Endothelial cell of umbilical vein (primary cell): ENCODE data around the gene CERCAM. TPM values are rescaled to one million over a fixed set of nuclear protein-coding genes. Genes with fewer than 3 reads are reported as not detected.

Source experiments
- BruUV-seq: library from RNA; stranded (reverse); fragments of 400-500 nt; replicated peaks from 2 replicates; lab custom pipeline; 2021; lab: Mats Ljungman, UMichigan
- CTCF ChIA-PET: fragments of 300-600, 350-600 bp; sonication (Branson Sonifier 250); formaldehyde crosslinking; loops from one replicate; lab custom pipeline; 2021; ENCODE audit warnings: antibody characterized with exemption, inconsistent platforms; lab: Charles Lee
- POLR2A ChIA-PET: fragments of 300-600, 350-600 bp; sonication (Branson Sonifier 250); formaldehyde crosslinking; loops from one replicate; lab custom pipeline; 2021; ENCODE audit warnings: antibody characterized with exemption, inconsistent platforms; lab: Charles Lee
- DNase-seq: peaks from one replicate; pipeline ENCODE4 v3.0.0-alpha.2; 2011; ENCODE audit warnings: low read depth, low spot score
- FAIRE-seq: peaks from 2 replicates; lab custom pipeline; 2011; peaks lifted over from hg19 to GRCh38; lab: Jason Lieb, UNC
- H2AFZ ChIP-seq: 2 replicates; pipeline ENCODE4 v1.6.0; 2012; ENCODE audit warnings: low read depth, low read length, control low read depth, inconsistent platforms
- H3K27ac ChIP-seq: 2 replicates; pipeline ENCODE4 v1.5.1; 2011; ENCODE audit warnings: low read depth, mild to moderate bottlenecking, control low read depth, low read length, moderate library complexity; ENCODE audit not compliant: insufficient read depth
- H3K27me3 ChIP-seq, 2 experiments: 2 replicates each; pipeline versions ENCODE4 v1.6.0 to v1.6.1; 2011; ENCODE audit warnings: low read length in 2 of 2, mixed read lengths in 1 of 2; ENCODE audit not compliant: control insufficient read depth in 2 of 2, insufficient read depth in 2 of 2
- H3K36me3 ChIP-seq, 2 experiments: 2 replicates in 1 of 2; 3 replicates in 1 of 2; pipeline ENCODE4 v1.5.1; 2011; ENCODE audit warnings: low read length in 2 of 2, mild to moderate bottlenecking in 1 of 2, moderate library complexity in 1 of 2; ENCODE audit not compliant: control insufficient read depth in 2 of 2, insufficient read depth in 2 of 2; ENCODE audit errors: extremely low read depth in 1 of 2
- H3K4me1 ChIP-seq: 3 replicates; pipeline ENCODE4 v1.5.1; 2011; ENCODE audit warnings: mild to moderate bottlenecking, low read length; ENCODE audit not compliant: control insufficient read depth, insufficient read depth; ENCODE audit errors: extremely low read depth
- H3K4me2 ChIP-seq: 2 replicates; pipeline ENCODE4 v1.6.1; 2011; ENCODE audit warnings: low read length, control low read depth, mixed read lengths; ENCODE audit not compliant: insufficient read depth
- H3K4me3 ChIP-seq, 3 experiments: fragments of 200-600 bp in 1 of 3; sonication (generic), shearing (Covaris generic) in 1 of 3; replicated peaks in 1 of 3; 2 replicates each; pipeline ENCODE4 v1.5.1; 2011 to 2016; ENCODE audit warnings: control low read depth in 3 of 3, low read length in 3 of 3, mild to moderate bottlenecking in 2 of 3, inconsistent platforms in 1 of 3, low read depth in 1 of 3, moderate library complexity in 1 of 3; ENCODE audit not compliant: insufficient read depth in 1 of 3
- H3K79me2 ChIP-seq: 2 replicates; pipeline ENCODE4 v1.6.0; 2012; ENCODE audit warnings: low read length, inconsistent platforms; ENCODE audit not compliant: control insufficient read depth, insufficient read depth
- H3K9ac ChIP-seq: replicated peaks from 2 replicates; pipeline ENCODE3; 2011; ENCODE audit warnings: low read length, control low read depth; ENCODE audit not compliant: insufficient read depth; ENCODE audit errors: extremely low read depth
- H3K9me1 ChIP-seq: replicated peaks from 3 replicates; pipeline ENCODE4 v1.6.0; 2011; ENCODE audit warnings: mild to moderate bottlenecking, low read length; ENCODE audit not compliant: control insufficient read depth, insufficient read depth; ENCODE audit errors: extremely low read depth
- H3K9me3 ChIP-seq: replicated peaks from 2 replicates; pipeline ENCODE4 v1.5.1; 2012; ENCODE audit warnings: low read length, inconsistent platforms; ENCODE audit not compliant: control insufficient read depth, insufficient read depth
- H4K20me1 ChIP-seq: replicated peaks from 2 replicates; pipeline ENCODE3; 2011; ENCODE audit warnings: mild to moderate bottlenecking, low read length; ENCODE audit not compliant: control insufficient read depth, insufficient read depth; ENCODE audit errors: extremely low read depth
- EZH2 ChIP-seq: IDR thresholded peaks from 2 replicates; pipeline ENCODE4 v1.6.1; 2012; ENCODE audit warnings: borderline replicate concordance, low read depth, mild to moderate bottlenecking, moderate library complexity, low read length, inconsistent platforms; ENCODE audit not compliant: severe bottlenecking
- FOS ChIP-seq: IDR thresholded peaks from 2 replicates; pipeline ENCODE4 v1.6.1; 2011; ENCODE audit warnings: mild to moderate bottlenecking, low read length, moderate library complexity, borderline replicate concordance; ENCODE audit not compliant: insufficient read depth
- GATA2 ChIP-seq: IDR thresholded peaks from 2 replicates; pipeline ENCODE4 v1.7.0; 2011; ENCODE audit warnings: low read depth, mild to moderate bottlenecking, moderate library complexity, mixed read lengths, low read length; ENCODE audit not compliant: insufficient read length, insufficient read depth
- JUN ChIP-seq: IDR thresholded peaks from 2 replicates; pipeline ENCODE4 v1.6.1; 2011; ENCODE audit warnings: borderline replicate concordance, low read depth; ENCODE audit not compliant: insufficient read length, insufficient read depth
- MYC ChIP-seq: IDR thresholded peaks from one replicate; pipeline ENCODE4 v1.6.1; 2011; ENCODE audit warnings: mild to moderate bottlenecking, low read depth, low read length
- POLR2A ChIP-seq: IDR thresholded peaks from 2 replicates; pipeline ENCODE4 v1.6.1; 2012; ENCODE audit warnings: low read depth, mild to moderate bottlenecking, control low read depth, low read length
- POLR2AphosphoS5 ChIP-seq: IDR thresholded peaks from 2 replicates; pipeline ENCODE4 v1.6.1; 2012; ENCODE audit warnings: low read depth, mild to moderate bottlenecking, control low read depth, low read length, moderate library complexity; ENCODE audit not compliant: insufficient read depth
- dilution Hi-C: fragments of 300-500 bp; cut with MboI; formaldehyde crosslinking; loops from one replicate; pipeline ENCODE4 v1.15.0; 2019; ENCODE audit warnings: low sequenced_read_pairs; ENCODE audit not compliant: extremely low pct_ligation_motif_present
- intact Hi-C: fragments of 100-400 bp; cut with micrococcal nuclease; formaldehyde crosslinking; loops from one replicate; pipeline ENCODE4 v1.10.0; 2022
- polyA plus RNA-seq, 4 experiments: library from polyadenylated mRNA; depleted of rRNA in 3 of 4; stranded (reverse) in 3 of 4; unstranded in 1 of 4; fragments of >200 nt; gene quantifications; 2 replicates each; pipeline versions ENCODE4 v1.2.1 to v1.2.3, GENCODE V29; 2011 to 2012; ENCODE audit warnings: missing spikeins in 1 of 4
- total RNA-seq: library from RNA; stranded (reverse); gene quantifications from 2 replicates; pipeline ENCODE4 v1.2.3, GENCODE V29; 2021
- TF ChIP-seq, protein P1 (sequence below): IDR thresholded peaks from 2 replicates; pipeline ENCODE4 v1.6.1; 2011; ENCODE audit not compliant: insufficient read depth, insufficient read length
- TF ChIP-seq, protein P2 (sequence below), 2 donors: IDR thresholded peaks; 1 replicate in 1 of 2; 2 replicates in 1 of 2; pipeline ENCODE4 v1.5.1; 2011; ENCODE audit warnings: low read length in 2 of 2, mild to moderate bottlenecking in 2 of 2, moderate library complexity in 2 of 2, control low read depth in 1 of 2, inconsistent platforms in 1 of 2, low read depth in 1 of 2; ENCODE audit not compliant: insufficient read depth in 1 of 2; ENCODE audit errors: extremely low read depth in 1 of 2

CERCAM gene
- total and polyA plus RNA-seq, 2 donors (not counting 3 experiments of a cell fraction or from before 2014, with no cell fraction given) = 47.9 to 77.8 TPM

DNA sequence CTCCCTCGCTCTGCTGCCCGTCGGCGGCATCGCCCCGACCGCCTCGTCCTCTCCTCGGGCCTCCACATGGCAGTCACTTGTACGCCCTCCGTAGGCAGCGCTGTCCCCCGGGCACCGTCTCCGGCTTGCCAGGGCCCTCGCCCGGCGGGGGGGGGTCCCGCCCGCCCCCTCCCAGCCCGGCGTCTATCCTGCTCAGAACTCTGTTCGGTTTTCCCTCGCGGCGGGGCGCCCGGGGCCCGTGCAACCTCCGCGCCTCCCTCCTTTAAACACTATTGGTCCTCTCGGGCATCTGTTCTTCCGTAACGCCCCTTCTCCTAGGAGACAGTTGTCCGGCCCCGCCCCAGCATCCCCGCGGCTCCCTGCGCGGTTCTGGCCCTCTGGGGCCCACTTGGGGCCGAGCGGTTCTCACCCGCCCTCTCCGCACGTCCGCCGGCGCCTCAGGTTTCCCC lies 36.0 kb downstream of the CERCAM start:
- no peak for TF ChIP-seq GATA2
- dilution Hi-C loops (no loop called here), intact Hi-C loops (loop anchor here (1.0 to 2.0 kb wide), 5 partner anchors 18 to 96 kb away; partner anchors contain the start of genes GLE1, SPTAN1 and URM1)
- H2AFZ ChIP-seq = peak overlapping the region; percentile 66
- H3K4me3 ChIP-seq = peak overlapping the region; percentile 50 to 66 (median 55)
- no peaks in the 10 kb centered on the region for H4K20me1 ChIP-seq
- DNase-seq (peak; percentile 65), FAIRE-seq (peak; percentile 89)
- POLR2A ChIA-PET = no interaction called here
- peak overlapping the region; percentile 64 for H3K27ac ChIP-seq
- peaks cover 9% of the 10 kb centered on the region for H3K79me2 ChIP-seq
- no peaks in the 10 kb centered on the region for H3K9me1 ChIP-seq
- H3K4me1 ChIP-seq = peaks cover 7% of the 10 kb centered on the region
- peaks cover 0 to 13% of the 10 kb centered on the region in 2 experiments for H3K36me3 ChIP-seq
- no peaks in the 10 kb centered on the region for H3K9me3 ChIP-seq
- CTCF ChIA-PET = interaction anchor here (2.4 kb wide), 1 partner anchor 18 kb away, joined by 10 read pairs; no protein-coding TSS in a partner anchor
- no peaks in the 10 kb centered on the region for H3K27me3 ChIP-seq
- H3K4me2 ChIP-seq = peak overlapping the region; percentile 40
- H3K9ac ChIP-seq = peak overlapping the region; percentile 70
- no TSS peak for BruUV-seq

DNA sequence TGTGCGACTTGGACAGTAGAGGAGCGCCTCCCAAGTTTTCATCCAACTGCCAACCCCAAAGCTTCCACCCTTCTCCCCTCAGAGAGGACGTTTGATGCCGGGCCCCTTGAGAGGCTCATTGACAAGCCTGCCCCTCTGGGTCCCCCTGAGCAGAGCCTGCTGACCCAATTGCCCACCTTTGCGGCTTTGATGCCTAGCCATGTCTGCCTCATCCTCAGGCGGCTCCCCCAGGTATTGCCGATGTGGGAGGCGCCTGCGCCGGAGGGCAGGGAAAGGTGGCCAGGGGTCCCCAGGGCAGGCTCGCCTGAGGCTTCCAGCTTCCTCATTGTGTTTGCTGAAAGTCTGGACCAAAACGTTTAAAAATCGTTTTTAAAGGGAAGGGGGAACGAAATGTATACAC lies 36.5 kb downstream of the CERCAM start:
- peak overlapping the region; percentile 40 for H3K4me2 ChIP-seq
- H3K27ac ChIP-seq = no peak overlapping the region
- H3K36me3 ChIP-seq = peaks cover 4 to 13% of the 10 kb centered on the region in 2 experiments
- no peak overlapping the region for H2AFZ ChIP-seq
- TF ChIP-seq GATA2 = no peak
- no peak for TF ChIP-seq POLR2A
- no peak for TF ChIP-seq JUN
- TF ChIP-seq FOS = no peak
- TF ChIP-seq MYC = no peak
- TF ChIP-seq POLR2AphosphoS5 = no peak
- TF ChIP-seq, protein P1, sequence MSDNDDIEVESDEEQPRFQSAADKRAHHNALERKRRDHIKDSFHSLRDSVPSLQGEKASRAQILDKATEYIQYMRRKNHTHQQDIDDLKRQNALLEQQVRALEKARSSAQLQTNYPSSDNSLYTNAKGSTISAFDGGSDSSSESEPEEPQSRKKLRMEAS = no peak
- TF ChIP-seq, protein P2, sequence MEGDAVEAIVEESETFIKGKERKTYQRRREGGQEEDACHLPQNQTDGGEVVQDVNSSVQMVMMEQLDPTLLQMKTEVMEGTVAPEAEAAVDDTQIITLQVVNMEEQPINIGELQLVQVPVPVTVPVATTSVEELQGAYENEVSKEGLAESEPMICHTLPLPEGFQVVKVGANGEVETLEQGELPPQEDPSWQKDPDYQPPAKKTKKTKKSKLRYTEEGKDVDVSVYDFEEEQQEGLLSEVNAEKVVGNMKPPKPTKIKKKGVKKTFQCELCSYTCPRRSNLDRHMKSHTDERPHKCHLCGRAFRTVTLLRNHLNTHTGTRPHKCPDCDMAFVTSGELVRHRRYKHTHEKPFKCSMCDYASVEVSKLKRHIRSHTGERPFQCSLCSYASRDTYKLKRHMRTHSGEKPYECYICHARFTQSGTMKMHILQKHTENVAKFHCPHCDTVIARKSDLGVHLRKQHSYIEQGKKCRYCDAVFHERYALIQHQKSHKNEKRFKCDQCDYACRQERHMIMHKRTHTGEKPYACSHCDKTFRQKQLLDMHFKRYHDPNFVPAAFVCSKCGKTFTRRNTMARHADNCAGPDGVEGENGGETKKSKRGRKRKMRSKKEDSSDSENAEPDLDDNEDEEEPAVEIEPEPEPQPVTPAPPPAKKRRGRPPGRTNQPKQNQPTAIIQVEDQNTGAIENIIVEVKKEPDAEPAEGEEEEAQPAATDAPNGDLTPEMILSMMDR (IDR thresholded peaks at IDR 0.05; ENCODE audit: extremely low read depth in 1 of 2, insufficient read depth in 1 of 2, low read depth in 1 of 2, low read length in 2 of 2) = no peak
- TF ChIP-seq EZH2 = no peak
- BruUV-seq = TSS peak; percentile 32
- H3K27me3 ChIP-seq = no peaks in the 10 kb centered on the region
- no peaks in the 10 kb centered on the region for H3K9me1 ChIP-seq
- H3K4me1 ChIP-seq = peaks cover 7% of the 10 kb centered on the region
- DNase-seq (no peak), FAIRE-seq (no peak)
- ChIA-PET CTCF (interaction anchor here (2.4 kb wide), 1 partner anchor 19 kb away, joined by 10 read pairs; no protein-coding TSS in a partner anchor), POLR2A (no interaction called here)
- H3K4me3 ChIP-seq = peak overlapping the region in 2 of 3 experiments; percentile 50 to 66
- no peak overlapping the region for H3K9ac ChIP-seq
- peaks cover 9% of the 10 kb centered on the region for H3K79me2 ChIP-seq
- dilution Hi-C loops = no loop called here
- no peaks in the 10 kb centered on the region for H3K9me3 ChIP-seq
- intact Hi-C loops = loop anchor here (2.0 kb wide), 1 partner anchor 38 kb away; no protein-coding TSS in a partner anchor
- H4K20me1 ChIP-seq = no peaks in the 10 kb centered on the region
